Measurements from ENCODE around the gene TFF3.

TFF3 gene

DNA sequence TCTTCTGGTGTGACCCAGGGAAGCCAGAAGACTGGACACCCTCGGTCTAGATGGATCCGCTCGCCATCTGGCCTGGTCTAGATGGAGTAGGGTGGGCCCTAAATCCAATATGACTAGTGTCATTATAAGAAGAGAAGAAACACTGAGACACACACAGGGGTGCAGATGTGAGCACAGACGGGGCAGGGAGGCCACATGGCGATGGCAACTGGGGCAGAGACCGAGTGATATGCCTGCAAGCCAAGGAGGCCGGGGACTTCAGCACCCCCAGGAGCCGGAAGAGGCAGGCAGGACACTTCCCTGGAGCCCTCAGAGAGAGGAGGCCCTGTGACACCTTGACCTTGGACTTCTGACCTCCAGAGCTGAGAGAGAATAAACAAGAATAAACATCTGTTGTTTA is 5.6 kb upstream of the TFF3 start:
- no peak for DNase-seq (ENCODE audit: low read depth)

DNA sequence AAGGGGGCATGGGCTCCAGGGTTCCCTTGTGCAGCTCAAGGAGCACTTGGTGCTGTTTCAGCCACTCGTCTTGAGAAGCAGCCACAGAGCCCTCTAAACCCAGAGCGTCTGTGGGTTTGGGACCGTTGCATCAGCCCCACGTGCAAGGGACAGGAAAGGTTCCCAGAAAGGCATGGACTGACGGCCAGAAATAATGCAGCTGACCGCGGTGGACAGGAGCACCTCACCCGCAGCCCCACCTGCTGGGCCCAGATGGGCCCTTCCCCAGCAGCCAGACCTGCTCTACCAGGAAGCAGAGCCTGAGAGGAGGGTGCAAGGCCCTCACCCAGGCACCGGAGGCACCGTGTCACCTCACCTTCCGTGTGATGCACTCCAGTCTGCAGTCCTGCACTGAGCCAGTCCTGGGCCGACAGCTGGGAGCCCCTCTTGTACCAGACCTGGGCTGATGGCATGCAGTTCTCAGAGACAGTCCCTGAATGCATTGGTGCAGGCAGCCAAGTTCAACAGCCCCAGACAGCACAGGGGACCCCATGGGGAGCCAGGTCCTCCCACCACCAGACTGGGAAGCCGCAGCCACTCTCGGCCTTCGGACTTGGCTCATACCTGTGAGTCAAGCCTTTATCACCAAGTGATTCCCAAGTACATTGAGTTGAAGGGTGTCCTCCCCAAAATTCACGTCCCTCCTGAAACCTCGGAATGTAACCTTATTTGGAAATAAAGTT is 4.8 kb upstream of the TFF3 start:
- DNase-seq (ENCODE audit: low read depth): no peak

DNA sequence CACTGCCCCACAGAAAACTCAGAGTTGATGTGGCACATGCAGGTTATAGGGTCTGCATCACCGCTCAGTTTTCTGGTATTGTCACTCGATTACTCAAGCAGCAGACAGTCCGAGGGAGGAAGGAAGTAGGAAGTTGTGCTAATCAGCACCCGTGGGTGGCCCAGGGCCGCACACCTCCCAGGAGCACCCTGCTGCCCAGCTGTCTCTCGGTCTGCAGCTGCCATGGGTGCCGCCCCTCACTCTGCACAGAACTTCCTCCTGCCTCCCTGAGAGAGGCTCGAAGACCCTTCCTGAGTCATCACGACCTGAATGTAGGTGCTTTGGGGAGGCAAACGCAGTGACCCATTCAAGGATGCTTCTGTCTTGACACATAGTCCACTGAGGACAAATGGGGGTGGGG is 4.2 kb upstream of the TFF3 start:
- no peak for DNase-seq (ENCODE audit: low read depth)

DNA sequence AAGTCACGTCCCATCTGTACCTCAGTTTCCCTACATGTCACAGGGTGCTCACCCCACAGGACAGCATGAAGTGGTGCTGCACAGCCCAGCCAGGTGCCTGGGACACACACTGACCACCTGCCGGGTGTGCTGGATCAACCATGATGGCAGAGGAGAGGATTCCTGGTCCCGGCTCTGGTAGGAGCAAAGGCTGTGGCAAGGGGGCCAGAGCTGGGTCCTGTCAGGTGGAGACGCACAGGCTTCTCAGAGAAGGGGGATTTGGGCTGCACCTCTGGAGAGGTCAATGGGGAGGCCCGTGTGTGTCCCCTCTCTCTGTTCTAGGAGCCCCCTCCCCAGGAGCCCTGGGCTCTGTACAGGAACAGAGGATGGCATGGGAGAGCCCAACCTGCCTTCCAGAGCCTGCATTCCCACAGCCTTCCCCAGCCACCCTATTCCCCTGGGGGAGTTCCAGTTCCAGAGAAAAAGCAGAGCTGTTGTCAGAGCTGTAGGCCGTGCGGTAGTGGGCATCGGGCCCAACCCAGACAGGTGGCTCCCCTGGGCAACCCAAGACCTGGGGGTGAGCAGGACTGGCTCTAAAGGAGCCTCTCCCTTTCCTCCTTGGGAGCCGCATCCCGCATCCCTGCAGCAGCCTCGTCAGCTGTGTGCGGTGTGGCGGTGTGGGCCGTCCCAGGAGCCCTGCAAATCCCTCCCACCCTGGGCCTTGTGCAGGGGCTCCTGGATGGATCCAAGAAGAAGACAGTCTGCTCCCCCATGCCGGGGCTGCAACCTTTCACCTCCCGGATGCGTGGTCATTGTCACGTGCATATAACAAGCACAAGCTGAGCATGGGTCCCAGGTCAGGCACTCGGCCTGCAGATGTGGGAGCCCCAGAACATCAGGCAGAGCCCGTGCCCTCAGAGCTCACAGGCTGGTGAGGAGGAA is 2.9 kb upstream of the TFF3 start:
- no peak for DNase-seq (ENCODE audit: low read depth)

DNA sequence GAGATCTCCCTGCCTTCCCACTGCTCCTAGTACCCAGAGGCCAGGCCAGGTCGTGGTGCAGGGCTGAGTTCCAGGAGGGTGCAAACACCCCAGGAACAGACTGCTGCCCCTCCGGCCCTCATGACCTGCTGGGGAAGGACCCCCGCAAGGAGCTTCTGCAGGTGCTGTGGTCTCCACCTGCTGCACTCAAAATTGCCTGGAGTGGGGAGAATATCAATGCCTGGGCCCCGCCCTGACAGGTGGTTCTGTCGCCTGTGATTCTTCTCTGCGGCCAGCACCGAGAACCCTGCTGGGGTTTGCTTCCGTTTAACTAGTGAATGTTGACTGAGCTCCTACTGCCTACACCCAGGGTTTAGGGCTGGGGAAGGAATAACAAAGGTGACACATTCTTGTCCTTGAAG is 2.1 kb upstream of the TFF3 start:
- no peak for DNase-seq (ENCODE audit: low read depth)

DNA sequence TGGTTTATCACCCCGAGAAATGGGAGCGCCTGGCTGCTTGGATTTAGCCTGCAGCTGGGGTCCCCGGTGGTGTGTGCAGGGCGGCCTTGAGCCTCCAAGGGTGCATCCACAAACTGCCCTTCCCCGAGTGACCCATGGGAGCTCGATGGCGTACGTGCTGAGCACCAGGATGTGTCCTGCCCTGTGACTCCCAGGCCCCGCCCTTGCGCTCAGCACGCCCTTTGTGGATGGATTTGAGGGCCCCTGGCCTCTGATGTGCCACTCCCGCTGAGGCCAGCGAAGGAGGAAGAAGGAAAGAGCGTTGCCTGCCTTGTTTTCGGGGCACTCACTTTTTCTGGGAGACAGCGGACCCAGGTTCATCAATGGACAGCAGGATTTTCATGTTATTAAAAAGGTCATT is 1.7 kb upstream of the TFF3 start:
- DNase-seq (ENCODE audit: low read depth): no peak

DNA sequence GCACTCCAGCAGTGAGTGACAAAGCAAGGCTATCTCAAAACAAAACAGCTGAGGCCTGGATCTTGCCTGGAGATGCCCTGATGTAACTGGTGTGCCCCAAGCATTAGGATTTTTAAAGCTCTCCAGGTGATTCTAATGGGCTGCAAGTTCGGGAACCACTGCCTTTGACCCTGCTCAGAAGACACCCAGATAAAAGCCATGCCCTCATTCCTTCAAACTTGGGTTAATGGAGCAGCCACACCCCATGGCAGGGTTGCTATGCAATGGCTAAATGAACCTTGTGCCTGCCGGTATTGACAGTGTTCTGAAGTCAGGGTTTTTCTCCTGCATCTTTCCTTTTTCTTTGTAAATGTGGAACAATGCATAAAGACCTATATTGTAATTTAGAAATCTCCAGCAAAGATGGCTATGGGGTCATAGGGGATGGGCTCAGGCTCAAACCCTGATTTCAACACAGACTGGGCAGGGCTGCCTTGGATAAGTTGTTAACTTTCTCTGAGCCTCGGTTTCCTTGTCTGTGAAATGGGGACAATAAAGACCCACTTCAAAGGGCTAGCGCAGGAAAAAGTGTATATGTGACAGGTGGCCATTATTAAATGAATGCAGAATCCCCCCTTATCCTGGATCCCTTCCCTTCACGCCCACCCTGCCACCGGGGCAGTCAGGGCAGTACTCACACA is 453 bp downstream of the TFF3 start:
- DNase-seq (ENCODE audit: low read depth): no peak

DNA sequence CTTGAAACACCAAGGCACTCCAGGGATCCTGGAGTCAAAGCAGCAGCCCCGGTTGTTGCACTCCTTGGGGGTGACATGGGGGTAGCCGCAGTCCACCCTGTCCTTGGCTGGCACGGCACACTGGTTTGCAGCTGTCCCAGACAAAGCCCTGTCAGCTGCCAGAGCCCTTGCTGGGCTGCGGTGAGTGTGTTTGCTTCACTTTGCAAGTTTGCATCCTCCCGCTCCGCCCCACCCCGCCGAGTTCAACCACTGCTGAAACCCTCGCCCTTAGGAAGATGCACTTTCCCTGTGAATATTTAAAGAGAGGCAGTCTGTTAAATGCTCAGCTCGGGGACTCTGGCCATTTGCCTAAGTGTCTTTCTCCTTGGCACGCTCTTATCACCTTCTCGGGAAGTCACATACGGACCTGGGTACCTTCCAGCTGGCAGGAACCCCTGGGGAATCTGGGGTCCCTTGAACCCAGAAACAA is 1.7 kb downstream of the TFF3 start:
- no peak for DNase-seq (ENCODE audit: low read depth)

DNA sequence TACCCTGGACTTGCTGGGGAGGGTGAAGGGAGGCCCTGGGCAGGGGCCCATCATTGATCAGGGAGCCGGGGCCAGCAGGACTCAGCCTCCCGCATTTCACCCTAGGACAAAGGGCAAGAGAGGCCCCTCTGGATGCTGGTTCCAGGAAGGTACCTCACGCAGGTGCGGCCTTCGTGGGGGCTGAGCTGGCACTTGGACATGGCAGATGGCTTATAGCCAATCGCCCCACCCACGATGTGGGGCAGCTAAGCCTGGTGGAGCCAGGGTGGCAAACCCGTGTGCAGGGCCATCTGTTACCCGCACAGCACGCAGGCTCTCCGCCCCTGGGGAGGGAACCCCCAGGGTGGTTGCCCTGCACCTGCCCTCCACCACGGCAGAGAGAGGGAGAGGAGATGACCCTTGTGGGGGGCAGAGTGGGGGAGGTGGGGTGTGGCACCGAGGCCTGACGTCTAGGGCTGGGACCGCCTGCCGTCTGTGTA is 2.5 kb downstream of the TFF3 start:
- DNase-seq (ENCODE audit: low read depth): no peak

DNA sequence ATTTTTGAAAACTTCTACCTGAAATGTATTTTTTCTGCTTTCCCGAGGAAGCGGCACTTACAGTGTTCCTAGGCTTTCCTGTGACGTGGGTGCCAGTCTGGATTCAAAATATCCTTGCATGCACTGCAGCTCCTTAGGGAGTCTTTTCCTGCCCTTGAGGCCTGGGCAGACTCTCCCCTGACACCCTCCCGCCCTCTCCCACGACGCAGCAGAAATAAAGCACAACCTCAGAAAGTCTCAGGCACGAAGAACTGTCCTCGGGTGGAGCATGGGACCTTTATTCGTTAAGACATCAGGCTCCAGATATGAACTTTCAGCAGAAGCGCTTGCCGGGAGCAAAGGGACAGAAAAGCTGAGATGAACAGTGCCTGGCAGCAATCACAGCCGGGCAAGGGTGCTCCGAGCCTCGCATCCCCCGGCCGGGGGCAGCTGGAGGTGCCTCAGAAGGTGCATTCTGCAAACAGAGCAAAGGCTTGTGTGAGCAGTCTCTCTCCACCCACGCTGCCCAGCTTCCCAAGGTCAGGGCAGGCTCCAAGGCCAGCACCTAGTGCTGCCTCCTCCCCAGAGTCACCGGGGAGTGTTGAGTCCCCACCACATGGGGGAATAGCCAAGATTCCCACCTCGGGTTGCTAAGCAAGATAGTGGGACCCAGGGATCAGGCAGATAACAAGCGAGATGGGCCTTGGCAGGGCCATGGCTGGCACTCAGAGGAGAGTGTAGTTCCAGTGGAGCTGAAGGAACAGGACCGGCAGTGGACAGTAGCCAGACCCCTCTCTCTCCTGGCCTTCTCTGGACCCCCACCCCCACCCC is 3.2 kb downstream of the TFF3 start:
- DNase-seq (ENCODE audit: low read depth): no peak

DNA sequence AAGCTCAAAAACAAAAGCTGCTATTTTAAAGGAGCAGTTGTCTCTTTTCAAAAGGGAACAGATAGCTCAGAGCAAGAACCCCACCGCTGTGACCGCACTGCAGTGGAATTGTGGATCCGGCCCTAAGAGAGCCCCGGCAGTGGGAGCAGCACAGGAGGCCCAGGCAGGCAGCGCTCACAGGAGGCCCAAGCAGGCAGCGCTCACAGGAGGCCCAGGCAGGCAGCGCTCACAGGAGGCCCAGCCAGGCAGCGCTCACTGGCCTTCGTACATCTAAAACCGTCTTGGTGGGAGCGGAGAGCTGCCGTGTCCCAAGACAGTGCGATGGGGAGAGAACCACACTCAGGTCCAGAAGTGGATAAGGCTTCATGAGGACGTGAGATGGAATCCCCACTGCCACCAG is 4.0 kb downstream of the TFF3 start:
- no peak for DNase-seq (ENCODE audit: low read depth)

DNA sequence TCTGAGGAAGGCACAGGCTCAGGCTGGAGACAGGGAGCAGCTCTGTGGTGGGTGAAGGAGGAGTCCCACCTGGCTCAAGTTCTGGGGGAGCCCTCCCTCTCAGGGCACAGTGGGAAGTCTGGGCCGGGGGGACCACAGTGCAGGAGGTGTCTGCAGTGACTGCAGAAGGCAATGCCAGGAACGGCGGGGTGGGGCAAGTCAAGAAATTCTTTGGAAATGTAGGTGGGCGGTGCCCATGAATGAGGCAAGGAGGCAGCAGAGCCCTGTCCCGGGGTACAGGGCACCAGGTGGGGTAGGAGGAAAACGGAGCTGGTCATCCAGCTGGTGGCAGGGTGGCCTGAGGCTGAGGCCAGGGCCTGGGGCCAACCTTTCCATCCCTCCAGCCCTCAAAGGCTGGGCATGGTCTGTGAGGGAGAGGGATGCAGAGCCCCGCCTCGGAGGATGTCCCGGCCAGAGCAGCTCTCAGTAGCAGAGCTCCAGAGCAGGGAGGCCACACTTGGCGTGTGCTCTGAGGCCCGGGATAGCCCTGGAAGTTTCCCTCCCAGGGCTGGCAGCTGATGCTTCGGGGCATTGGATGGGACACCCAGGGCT is 4.7 kb downstream of the TFF3 start:
- DNase-seq (ENCODE audit: low read depth): no peak

DNA sequence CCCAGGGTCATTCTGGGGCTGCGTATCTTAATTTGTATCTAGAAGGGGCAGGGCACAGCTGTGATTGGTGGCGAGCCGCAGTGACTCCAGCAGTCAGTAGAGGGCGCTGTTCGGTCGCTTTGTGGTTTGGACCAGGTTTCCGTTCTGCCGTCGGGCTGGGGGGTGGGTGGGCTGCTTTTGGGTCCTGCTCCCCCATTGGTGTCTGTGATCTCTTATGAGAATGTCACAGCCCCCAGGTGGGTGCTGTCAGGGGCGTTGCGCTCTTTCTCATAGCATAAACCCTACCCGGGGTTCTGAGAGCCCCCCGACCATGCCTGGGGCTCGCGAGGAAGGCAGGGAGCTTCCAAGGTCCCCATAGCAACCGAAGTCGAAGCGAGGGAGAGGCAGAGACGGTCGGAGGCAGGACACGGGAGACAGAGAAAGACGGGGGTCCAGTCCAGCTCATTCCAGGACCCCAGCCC is 5.4 kb downstream of the TFF3 start:
- DNase-seq (ENCODE audit: low read depth): peak; percentile 43

DNA sequence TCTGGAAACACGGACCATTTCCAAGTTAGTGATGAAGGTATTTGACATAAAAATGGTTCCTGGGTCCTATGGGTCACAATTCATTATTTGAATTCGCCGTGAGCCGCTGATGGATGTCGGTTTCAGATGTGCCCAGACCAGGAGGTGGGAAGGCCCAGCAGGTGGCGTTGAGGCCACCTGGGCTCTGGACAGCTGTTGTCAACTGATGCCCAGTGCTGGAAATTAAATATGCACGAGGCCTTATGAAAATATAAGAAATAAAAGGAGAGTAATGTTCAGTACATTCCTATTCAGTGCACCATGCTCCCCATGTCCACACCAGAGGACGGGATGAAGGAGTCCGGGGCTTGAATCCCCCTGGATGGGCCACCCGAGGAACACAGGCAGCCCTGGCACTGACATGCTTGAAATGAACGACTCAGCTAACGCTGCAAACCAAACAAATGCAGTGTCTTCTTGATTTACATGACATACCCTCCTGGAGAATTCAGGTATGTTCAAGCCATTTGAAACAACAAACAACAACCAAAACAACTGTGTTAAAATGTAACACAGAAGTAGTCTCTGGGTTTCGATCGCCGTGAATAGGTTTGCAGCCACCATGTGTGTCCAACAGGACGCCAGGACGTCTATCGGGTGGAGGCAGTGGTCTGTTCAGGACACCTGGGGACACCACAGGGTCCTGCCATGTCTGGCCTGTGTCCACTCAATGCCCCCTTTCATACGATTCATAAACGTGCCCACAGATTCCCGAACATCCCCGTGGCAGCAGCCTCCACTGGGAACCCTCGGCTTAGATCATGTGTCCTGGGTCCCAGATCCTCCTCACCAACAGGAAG is 6.1 kb downstream of the TFF3 start:
- DNase-seq (ENCODE audit: low read depth): no peak

DNA sequence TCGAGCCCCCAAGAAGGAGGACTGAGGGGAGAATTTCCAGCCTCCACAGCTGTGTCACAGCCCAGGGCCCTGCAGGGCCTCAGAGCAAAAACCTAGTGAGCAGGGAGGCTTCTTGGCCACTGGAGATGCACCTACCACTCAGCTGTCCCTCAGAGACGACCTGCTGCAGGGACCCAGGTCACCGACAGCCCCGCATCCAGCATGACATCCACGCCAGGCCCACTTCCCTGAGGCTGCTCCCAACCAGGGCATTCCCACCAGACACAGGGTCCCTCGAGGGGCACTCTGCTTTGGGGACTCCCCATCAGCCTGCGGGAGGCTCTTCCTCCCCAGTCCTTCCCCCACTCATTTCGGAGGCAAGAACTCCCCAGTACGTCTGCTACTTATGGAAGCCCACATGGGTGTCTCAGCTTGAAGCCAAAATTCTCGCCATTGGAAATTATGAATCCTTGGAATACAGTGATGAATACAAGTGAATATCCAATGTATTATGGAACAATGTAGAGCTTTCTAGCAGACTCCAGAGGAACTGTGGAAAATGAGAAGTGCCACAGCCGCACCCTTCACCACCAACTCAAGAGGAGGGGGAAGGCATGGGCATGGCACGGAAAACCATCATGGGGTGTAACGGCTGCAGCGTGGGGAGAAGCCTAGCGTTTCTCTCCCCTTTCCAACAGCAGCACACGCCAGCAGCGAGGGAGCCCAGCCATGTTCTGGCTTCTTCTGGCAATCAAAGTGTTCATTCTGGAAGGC is 6.9 kb downstream of the TFF3 start:
- no peak for DNase-seq (ENCODE audit: low read depth)

DNA sequence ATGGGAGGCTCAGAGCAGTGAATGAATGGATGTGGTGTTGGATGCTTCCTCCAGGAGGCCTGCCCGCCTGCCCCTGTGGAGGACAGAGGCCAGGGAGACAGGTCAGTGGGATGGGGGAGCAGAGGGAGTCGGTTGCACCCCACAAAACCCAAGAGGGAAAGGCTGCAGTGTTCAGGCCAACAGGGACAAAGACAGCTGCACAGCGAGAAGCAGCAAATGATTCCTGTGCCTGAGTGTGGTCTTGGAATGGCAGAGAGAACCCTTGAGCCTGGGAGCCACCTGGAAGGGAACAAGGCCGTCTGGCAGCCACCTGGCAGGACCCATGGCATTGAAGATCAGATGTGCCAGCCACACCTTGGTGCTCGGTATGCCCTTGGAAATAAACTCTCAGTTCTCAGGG is 8.1 kb downstream of the TFF3 start:
- DNase-seq (ENCODE audit: low read depth): no peak

DNA sequence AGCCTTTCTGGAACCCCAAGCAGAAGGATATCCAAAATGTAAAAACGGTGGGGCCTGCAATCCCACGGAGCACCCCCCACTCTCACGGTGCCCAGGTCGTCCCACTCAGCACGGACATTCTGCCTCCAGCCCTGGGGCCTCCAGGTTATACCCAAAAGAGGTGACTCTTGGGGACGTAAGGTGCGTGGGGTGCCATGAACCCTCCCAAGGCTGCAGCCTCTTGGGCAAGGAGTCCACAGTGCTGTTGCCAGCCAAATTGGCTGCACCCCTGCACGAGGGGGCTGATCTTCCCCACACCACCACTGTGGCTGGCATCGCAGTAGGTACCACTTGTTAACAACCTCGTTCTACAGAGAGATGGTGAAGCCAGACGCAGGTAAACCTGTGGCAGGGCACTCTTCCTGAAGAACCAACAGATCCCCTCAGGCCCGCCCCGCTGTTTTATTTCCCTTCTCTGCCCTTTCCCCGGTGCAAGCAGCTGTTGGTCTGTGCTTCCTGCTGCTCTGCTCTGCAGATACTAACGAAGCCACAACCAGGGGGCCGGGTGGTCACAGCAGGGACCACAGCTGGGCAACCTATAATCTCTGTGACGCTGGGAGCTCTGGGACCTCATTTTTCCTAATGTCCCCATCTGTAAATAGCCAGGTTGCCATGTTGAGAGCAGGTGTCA is 8.7 kb downstream of the TFF3 start:
- no peak for DNase-seq (ENCODE audit: low read depth)

DNA sequence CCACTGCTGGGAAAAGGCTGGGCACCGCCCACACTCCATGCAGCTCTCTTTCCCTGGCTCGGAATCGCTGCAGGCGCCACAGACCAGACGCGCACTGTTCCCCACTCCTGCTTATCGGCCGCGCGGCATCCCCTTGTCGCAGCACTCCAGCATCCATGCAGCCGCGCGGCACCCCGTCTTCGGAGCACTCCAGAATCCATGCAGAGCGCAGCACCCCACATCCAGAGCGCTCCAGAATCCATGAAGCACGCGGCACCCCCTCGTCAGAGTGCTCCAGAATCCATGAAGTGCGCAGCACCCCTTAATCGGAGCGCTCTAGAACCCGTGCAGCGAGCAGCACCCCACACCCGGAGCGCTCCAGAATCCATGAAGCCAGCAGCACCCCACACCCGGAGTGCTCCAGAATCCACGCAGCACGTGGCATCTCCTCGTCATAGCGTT is 9.5 kb downstream of the TFF3 start:
- DNase-seq (ENCODE audit: low read depth): no peak

All from stimulated activated CD4-positive, alpha-beta T cell treated with anti-CD3 and anti-CD28 coated beads, Interleukin-2, amount 100 ng/mL, for 4 hours (primary cell).